Transverse colon (tissue), 4 donors: ENCODE measurements around the gene ARHGAP12.

Source experiments
- CTCF ChIP-seq, 5 experiments: fragments of 200-600 bp in 3 of 5; fragments of 450-650 bp in 2 of 5; sonication (generic) in 3 of 5; IDR thresholded peaks; 1 replicate in 2 of 5; 2 replicates in 3 of 5; pipeline ENCODE4 v1.5.1; 2016 to 2017; ENCODE audit warnings: antibody characterized with exemption in 5 of 5, inconsistent platforms in 3 of 5, mild to moderate bottlenecking in 2 of 5, moderate library complexity in 1 of 5
- POLR2A ChIP-seq: fragments of 450-650 bp; IDR thresholded peaks from one replicate; pipeline ENCODE4 v1.6.1; 2016; ENCODE audit warnings: antibody characterized with exemption, mild to moderate bottlenecking, moderate library complexity
- POLR2AphosphoS5 ChIP-seq, 3 donors: sonication (generic); formaldehyde crosslinking; IDR thresholded peaks; one replicate each; pipeline ENCODE4 v1.6.1; 2016; ENCODE audit warnings: antibody characterized with exemption in 3 of 3

- TF ChIP-seq CTCF (IDR thresholded peaks at IDR 0.05) = no peak
- no peak for TF ChIP-seq POLR2AphosphoS5 (IDR thresholded peaks at IDR 0.05)
- no peak for TF ChIP-seq POLR2A
Observed at GRCh38 chr10:31914370-31914769, 14.3 kb downstream of the ARHGAP12 start.
